Measurements from ENCODE around the gene PDE7B. TPM values are rescaled to one million over a fixed set of nuclear protein-coding genes. Genes with fewer than 3 reads are reported as not detected.

PDE7B gene
- total RNA-seq, 1 donor from 2014 or later = 0.62 TPM

DNA sequence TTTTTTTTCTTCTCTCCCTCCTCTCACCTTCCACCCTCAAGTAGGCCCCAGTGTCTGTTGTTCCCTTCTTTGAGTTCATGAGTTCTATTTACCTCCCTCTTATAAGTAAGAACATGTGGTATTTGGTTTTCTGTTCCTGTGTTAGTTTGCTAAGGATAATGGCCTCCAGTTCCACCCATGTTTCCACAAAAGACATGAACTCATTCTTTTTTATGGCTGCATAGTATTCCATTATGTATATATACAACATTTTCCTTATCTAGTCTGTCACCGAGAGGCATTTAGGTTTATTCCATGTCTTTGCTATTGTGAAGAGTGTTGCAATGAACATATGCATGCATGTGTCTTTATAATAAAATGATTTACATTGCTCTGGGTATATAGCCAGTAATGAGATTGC is 147.9 kb downstream of the PDE7B start:
- DNase-seq (ENCODE audit: low spot score) = no peak
- H3K27me3 Mint-ChIP-seq (ENCODE audit: unreplicated experiment) = peaks cover 4% of the 10 kb centered on the region
- H3K27ac Mint-ChIP-seq (ENCODE audit: unreplicated experiment) = no peak overlapping the region
- no peak overlapping the region for H3K4me3 Mint-ChIP-seq (ENCODE audit: unreplicated experiment)
- H3K4me1 Mint-ChIP-seq (ENCODE audit: unreplicated experiment) = peaks cover 3% of the 10 kb centered on the region
- H3K9me3 Mint-ChIP-seq (ENCODE audit: unreplicated experiment) = no peaks in the 10 kb centered on the region
- TF ChIP-seq, protein P1, sequence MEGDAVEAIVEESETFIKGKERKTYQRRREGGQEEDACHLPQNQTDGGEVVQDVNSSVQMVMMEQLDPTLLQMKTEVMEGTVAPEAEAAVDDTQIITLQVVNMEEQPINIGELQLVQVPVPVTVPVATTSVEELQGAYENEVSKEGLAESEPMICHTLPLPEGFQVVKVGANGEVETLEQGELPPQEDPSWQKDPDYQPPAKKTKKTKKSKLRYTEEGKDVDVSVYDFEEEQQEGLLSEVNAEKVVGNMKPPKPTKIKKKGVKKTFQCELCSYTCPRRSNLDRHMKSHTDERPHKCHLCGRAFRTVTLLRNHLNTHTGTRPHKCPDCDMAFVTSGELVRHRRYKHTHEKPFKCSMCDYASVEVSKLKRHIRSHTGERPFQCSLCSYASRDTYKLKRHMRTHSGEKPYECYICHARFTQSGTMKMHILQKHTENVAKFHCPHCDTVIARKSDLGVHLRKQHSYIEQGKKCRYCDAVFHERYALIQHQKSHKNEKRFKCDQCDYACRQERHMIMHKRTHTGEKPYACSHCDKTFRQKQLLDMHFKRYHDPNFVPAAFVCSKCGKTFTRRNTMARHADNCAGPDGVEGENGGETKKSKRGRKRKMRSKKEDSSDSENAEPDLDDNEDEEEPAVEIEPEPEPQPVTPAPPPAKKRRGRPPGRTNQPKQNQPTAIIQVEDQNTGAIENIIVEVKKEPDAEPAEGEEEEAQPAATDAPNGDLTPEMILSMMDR (IDR thresholded peaks at IDR 0.05; ENCODE audit: unreplicated experiment) = no peak
- H3K36me3 Mint-ChIP-seq (ENCODE audit: low read depth, unreplicated experiment) = no peaks in the 10 kb centered on the region

DNA sequence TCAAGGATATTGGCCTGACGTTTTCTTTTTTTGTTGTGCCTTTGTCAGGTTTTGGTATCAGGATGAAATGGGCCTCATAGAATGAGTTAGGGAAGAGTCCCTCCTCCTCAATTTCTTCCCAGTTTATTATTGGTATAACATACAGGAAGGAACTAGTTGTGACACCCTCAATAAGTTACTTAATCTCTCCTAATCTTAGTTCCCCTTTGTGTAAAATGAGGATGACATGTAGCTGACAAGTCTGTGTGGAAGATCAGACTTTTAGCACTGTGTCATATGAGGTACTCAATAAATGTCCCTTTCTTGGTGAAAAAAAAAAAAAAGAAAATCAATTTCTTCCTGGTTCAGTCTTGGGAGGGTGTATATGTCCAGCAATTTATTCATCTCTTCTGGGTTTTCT is 155.8 kb downstream of the PDE7B start:
- Mint-ChIP-seq H3K9me3 (ENCODE audit: unreplicated experiment) (no peaks in the 10 kb centered on the region), H3K27ac (ENCODE audit: unreplicated experiment) (no peak overlapping the region), H3K27me3 (ENCODE audit: unreplicated experiment) (peaks cover 3% of the 10 kb centered on the region), H3K4me3 (ENCODE audit: unreplicated experiment) (no peak overlapping the region), H3K4me1 (ENCODE audit: unreplicated experiment) (no peaks in the 10 kb centered on the region), H3K36me3 (ENCODE audit: low read depth, unreplicated experiment) (no peaks in the 10 kb centered on the region)
- TF ChIP-seq, protein P1 (IDR thresholded peaks at IDR 0.05; ENCODE audit: unreplicated experiment) = no peak
- no peak for DNase-seq (ENCODE audit: low spot score)

DNA sequence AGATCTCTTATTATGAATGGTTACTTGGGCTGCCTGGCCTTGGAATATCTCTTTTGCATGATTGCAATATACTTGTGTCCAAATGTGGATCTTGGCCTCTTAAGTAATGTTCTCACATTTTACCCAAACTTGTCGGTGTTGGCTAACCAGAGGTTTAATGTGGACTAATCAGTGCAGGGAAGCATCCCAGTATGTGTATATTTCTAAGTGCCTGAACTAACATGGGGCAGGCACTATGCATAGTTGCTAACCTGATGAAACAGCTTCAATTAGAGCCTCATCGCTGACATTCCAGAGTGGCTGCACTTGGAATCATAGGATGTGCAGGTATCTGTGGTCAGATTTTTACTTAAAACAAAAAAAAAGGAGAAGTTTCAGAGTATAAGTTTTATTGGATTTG is 160.0 kb downstream of the PDE7B start:
- TF ChIP-seq, protein P1 (IDR thresholded peaks at IDR 0.05; ENCODE audit: unreplicated experiment) = no peak
- peaks cover 3% of the 10 kb centered on the region for H3K27me3 Mint-ChIP-seq (ENCODE audit: unreplicated experiment)
- H3K27ac Mint-ChIP-seq (ENCODE audit: unreplicated experiment) = no peak overlapping the region
- H3K4me3 Mint-ChIP-seq (ENCODE audit: unreplicated experiment) = no peak overlapping the region
- H3K9me3 Mint-ChIP-seq (ENCODE audit: unreplicated experiment) = no peaks in the 10 kb centered on the region
- H3K36me3 Mint-ChIP-seq (ENCODE audit: low read depth, unreplicated experiment) = no peaks in the 10 kb centered on the region
- no peaks in the 10 kb centered on the region for H3K4me1 Mint-ChIP-seq (ENCODE audit: unreplicated experiment)
- DNase-seq (ENCODE audit: low spot score) = no peak

DNA sequence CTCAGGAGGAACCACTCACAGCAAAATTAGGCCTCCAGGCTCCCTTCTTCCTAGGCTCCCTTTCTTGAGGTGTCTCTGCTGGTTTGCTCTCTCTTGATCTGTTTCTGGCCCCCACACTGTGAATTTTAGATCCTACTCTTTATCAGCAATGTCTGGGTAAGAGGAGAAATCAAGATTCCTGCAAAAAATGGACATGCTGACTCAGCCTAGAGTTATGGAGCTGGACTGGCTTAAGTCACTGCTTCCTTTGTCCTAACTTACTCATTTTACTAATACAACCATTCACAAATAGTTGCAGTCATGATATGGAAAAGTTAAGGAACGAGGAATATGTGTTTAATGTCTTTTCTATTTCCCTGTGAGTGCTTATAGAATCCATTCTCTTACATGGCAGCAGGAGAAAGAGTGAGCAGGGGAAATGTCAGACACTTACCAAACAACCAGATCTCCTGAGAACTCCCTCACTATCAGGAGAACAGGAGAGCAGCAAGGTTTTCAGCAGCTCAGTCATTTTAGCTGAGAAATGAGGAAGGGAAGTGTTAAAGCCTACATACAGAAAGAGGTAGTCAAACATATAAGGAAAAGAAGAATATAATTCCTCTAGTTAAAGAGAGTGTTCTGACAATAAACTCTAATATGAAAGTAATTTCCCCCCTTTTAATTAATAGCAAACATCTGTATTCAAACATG is 160.8 kb downstream of the PDE7B start:
- no peak for DNase-seq (ENCODE audit: low spot score)
- H3K4me1 Mint-ChIP-seq (ENCODE audit: unreplicated experiment) = no peaks in the 10 kb centered on the region
- peaks cover 3% of the 10 kb centered on the region for H3K27me3 Mint-ChIP-seq (ENCODE audit: unreplicated experiment)
- no peaks in the 10 kb centered on the region for H3K9me3 Mint-ChIP-seq (ENCODE audit: unreplicated experiment)
- H3K27ac Mint-ChIP-seq (ENCODE audit: unreplicated experiment) = no peak overlapping the region
- TF ChIP-seq, protein P1 (IDR thresholded peaks at IDR 0.05; ENCODE audit: unreplicated experiment) = no peak
- no peaks in the 10 kb centered on the region for H3K36me3 Mint-ChIP-seq (ENCODE audit: low read depth, unreplicated experiment)
- no peak overlapping the region for H3K4me3 Mint-ChIP-seq (ENCODE audit: unreplicated experiment)

DNA sequence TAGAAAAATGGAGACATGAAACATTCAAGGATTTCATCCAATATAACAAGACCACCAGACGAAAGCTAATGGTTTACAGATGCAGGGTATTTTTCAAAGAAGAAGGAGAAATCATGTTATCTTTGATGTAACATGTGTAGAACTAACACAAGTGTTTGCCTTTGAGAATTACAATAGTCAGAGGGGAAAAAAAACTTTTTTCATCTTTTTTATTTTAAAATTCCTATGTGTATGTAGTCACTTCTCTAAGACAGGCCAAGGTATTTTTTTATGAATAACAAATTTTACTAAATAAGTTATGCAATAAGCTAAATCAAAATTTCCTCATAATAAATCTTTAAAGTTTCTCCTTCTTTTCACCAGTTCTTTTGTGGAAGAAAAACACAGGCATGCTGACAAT is 161.4 kb downstream of the PDE7B start:
- DNase-seq (ENCODE audit: low spot score) = no peak
- TF ChIP-seq, protein P1 (IDR thresholded peaks at IDR 0.05; ENCODE audit: unreplicated experiment) = no peak
- Mint-ChIP-seq H3K36me3 (ENCODE audit: low read depth, unreplicated experiment) (no peaks in the 10 kb centered on the region), H3K9me3 (ENCODE audit: unreplicated experiment) (no peaks in the 10 kb centered on the region), H3K4me3 (ENCODE audit: unreplicated experiment) (no peak overlapping the region), H3K27ac (ENCODE audit: unreplicated experiment) (no peak overlapping the region), H3K27me3 (ENCODE audit: unreplicated experiment) (peaks cover 3% of the 10 kb centered on the region), H3K4me1 (ENCODE audit: unreplicated experiment) (no peaks in the 10 kb centered on the region)

Data from endothelial cell (in vitro differentiated cells).